Loucy (cell line): ENCODE data around the gene TENM3.

Experiments used
- CTCF ChIP-seq: fragments of 200-600 bp; sonication (generic); conservative IDR thresholded peaks from 2 replicates; pipeline ENCODE4 v1.5.1; 2014; ENCODE audit warnings: mild to moderate bottlenecking, antibody characterized with exemption, low read length
- EZH2phosphoT487 ChIP-seq: fragments of 200-600 bp; IDR thresholded peaks from 2 replicates; pipeline ENCODE4 v1.6.1; 2018; ENCODE audit warnings: antibody characterized with exemption, mild to moderate bottlenecking, moderate library complexity, borderline replicate concordance

DNA sequence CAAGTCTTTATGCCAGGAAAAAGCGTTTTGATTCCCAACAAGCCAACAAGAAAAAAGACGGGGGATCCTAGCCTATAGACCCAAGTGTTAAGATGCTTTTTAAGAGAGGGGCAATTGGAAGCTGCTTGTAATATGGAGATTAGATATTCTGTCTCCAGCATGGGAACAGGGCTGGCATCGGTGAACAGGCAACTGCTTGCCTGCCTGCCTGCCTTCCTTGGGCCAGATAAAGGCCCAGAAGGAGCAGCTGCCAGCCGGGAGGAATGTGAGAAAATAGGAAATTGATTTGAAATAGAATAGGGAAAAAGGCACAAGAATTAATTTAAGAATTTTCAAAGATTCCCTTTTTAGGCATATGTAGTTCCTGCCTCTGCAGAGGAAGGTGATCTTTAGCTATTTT, 192.2 kb downstream of the TENM3 start:
- TF ChIP-seq CTCF (no peak), EZH2phosphoT487 (no peak)
